Measurements from ENCODE around the gene CHCT1.
A peak's percentile ranks its signal among the peaks of the same experiment; 100 is the strongest.
"Not testable (repeated sequence)": the region's sequence is repeated elsewhere in the genome, so short reads cannot be mapped to it uniquely, and the experiment has no call there.

Gene CHCT1

DNA sequence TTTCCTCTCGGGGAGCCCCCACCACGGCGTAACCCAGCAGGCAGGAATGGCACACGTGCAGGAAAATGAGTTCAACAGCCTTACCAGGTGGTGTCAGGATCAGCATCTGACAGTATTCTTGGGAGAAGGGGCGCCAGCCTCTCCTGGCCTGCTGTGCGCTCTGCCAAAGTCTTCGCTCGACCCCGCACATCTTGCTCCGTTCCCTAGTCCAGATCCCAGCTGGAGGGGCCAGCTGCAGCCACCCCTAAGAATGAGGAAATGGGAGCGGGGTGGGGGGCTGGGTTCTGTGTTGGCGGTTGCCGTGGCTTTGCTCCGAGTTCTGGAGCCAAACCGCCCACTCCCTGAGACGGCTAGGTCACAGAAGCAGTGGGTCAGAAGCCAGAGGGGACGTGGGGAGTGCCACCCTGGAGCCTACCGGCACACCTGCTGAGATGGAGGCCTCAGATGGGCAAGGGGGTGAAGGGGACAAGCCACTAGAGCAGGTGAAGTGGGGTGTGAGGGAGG is at the start of gene CHCT1:
Gene CHCT1, plus strand, starts transcription at position 328 of the 504 bp plus-strand sequence. Its CDS starts 104 bp downstream, at position 432.
- Mint-ChIP-seq H3K27ac (peak within 1 kb of the TSS; percentile 95), H3K27me3 (no peaks in the 10 kb centered on the region), H3K9me3 (no peaks in the 10 kb centered on the region), H3K36me3 (no peaks in the 10 kb centered on the region), H3K4me1 (peaks cover 10% of the 10 kb centered on the region), H3K4me3 (peak within 1 kb of the TSS; percentile 80)

DNA sequence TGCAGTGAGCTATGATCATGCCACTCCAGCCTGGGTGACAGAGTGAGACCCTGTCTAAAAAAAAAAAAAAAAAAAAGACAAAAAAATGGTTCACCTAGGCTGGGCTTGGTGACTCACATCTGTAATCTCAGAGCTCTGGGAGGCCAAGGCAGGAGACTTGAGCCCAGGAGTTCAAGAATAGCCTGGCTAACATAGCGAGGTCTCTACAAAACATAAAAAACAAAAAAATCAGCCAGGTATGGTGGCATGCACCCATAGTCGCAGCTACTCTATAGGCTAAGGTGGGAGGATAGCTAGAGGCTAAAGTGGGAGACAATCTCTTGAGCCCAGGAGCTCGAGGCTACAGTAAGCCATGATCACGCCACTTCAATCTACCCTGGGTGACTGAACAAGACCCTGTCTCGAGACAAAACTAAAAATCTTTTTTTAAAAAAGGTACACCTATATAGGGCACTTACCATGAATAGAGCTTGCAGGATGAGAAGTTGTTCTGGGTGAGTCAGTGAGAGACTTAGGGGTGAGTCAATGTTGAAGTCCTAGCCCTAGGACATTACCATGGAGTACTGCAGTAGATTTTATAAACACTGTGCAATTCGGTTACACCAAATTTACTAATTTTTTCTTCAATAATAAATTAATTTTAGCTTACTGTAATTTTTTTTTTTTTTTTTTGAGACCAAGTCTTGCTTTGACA is 49.4 kb upstream of the CHCT1 start:
- no peaks in the 10 kb centered on the region for H3K27me3 Mint-ChIP-seq
- peaks cover 3% of the 10 kb centered on the region for H3K36me3 Mint-ChIP-seq
- peaks cover 20% of the 10 kb centered on the region for H3K4me1 Mint-ChIP-seq
- H3K9me3 Mint-ChIP-seq, result no peaks in the 10 kb centered on the region
- H3K27ac Mint-ChIP-seq, result no peak overlapping the region
- no peak overlapping the region for H3K4me3 Mint-ChIP-seq

DNA sequence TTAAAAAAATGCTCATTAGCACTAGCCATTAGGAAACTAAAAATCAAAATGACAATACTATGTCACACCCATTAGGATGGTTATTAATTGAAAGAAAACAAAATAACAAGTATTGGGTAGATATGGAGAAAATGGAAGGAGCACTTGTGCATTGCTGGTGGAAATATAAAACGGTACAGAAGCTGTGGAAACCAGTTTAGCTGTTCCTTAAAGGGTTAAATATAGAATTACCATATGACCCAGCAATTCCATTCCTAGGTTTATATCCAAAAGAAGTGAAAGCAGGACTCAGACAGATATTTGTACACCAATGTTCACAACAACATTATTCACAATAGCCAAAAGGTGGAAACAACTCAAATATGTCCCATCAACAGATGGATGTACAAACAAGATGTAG is 44.1 kb upstream of the CHCT1 start:
- not testable (repeated sequence) for H3K9me3 Mint-ChIP-seq, H3K36me3 Mint-ChIP-seq, H3K4me1 Mint-ChIP-seq, H3K27me3 Mint-ChIP-seq, H3K4me3 Mint-ChIP-seq, H3K27ac Mint-ChIP-seq

DNA sequence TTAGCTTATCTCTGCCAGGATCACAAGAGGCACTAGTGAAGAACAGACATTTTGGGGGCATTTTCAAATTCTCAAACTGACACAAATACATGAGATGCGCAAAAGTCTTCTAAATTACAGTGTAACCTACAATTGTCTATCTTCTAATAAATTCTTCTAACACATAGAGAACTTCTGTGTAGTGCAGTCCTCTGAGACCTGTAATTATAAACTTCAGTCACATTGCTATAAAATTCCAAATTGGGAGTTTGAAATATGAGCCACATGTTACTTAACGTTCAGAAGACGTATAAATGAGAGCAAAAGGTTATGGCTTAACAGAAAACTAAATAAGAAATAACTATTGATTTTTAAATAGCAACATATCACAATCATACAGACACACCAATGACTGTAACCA is 42.8 kb upstream of the CHCT1 start:
- H3K4me1 Mint-ChIP-seq, result peaks cover 19% of the 10 kb centered on the region
- H3K36me3 Mint-ChIP-seq, H3K27ac Mint-ChIP-seq, H3K4me3 Mint-ChIP-seq, H3K27me3 Mint-ChIP-seq, H3K9me3 Mint-ChIP-seq: not testable (repeated sequence)

DNA sequence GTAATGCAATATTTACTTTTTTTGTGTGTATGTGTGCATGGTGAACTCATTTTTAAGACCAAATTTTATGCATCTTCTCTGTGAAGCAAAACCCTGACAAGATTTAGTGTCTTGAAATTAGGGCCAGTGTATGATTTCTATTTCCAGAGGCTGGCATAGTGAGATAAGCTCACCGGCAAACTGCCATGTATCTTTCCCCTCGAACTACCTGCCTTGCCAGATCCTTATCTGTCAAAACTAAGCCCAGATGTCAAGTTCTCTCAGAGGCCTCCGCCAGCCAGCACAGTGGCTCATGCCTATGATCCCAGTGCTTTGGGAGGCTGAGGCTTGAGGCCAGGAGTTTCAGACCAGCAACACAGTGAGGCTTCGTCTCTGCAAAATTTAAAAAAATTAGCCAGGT is 40.3 kb upstream of the CHCT1 start:
- no peak overlapping the region for H3K27ac Mint-ChIP-seq
- no peak overlapping the region for H3K4me3 Mint-ChIP-seq
- H3K27me3 Mint-ChIP-seq, result no peaks in the 10 kb centered on the region
- H3K4me1 Mint-ChIP-seq, result peaks cover 37% of the 10 kb centered on the region
- H3K9me3 Mint-ChIP-seq, result no peaks in the 10 kb centered on the region
- H3K36me3 Mint-ChIP-seq, result peaks cover 7% of the 10 kb centered on the region

DNA sequence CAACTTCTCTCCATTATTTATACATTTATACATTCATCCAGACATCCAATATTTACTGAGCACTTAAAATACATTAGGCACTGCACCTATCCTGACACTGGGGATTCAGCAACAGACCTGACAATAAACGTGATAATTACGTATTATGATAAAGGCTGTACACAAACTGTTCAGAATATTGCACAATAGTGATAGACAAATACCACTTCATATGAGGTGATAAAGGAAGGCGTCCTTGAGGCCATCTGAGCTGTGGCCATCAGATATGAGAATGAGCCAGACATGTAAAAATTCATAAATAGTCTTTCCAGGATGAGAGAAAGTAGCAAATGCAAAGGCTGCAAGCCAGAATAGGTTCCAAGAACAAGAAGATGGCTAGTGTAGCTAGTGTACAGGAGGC is 38.9 kb upstream of the CHCT1 start:
- Mint-ChIP-seq H3K9me3 (no peaks in the 10 kb centered on the region), H3K27me3 (no peaks in the 10 kb centered on the region), H3K4me1 (peaks cover 44% of the 10 kb centered on the region), H3K4me3 (no peak overlapping the region), H3K36me3 (peaks cover 7% of the 10 kb centered on the region), H3K27ac (no peak overlapping the region)

DNA sequence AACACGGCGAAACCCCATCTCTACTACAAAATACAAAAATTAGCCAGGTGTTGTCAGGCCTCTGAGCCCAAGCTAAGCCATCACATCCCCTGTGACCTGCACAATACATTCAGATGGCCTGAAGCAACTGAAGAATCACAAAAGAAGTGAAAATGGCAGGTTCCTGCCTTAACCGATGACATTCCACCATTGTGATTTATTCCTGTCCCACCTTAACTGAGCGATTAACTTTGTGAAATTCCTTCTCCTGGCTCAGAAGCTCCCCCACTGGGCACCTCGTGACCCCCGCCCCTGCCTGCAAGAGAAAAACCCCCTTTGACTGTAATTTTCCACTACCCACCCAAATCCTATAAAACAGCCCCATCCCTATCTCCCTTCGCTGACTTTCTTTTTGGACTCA is 37.4 kb upstream of the CHCT1 start:
- not testable (repeated sequence) for H3K36me3 Mint-ChIP-seq, H3K27me3 Mint-ChIP-seq, H3K27ac Mint-ChIP-seq, H3K4me3 Mint-ChIP-seq, H3K9me3 Mint-ChIP-seq
- peaks cover 55% of the 10 kb centered on the region for H3K4me1 Mint-ChIP-seq

DNA sequence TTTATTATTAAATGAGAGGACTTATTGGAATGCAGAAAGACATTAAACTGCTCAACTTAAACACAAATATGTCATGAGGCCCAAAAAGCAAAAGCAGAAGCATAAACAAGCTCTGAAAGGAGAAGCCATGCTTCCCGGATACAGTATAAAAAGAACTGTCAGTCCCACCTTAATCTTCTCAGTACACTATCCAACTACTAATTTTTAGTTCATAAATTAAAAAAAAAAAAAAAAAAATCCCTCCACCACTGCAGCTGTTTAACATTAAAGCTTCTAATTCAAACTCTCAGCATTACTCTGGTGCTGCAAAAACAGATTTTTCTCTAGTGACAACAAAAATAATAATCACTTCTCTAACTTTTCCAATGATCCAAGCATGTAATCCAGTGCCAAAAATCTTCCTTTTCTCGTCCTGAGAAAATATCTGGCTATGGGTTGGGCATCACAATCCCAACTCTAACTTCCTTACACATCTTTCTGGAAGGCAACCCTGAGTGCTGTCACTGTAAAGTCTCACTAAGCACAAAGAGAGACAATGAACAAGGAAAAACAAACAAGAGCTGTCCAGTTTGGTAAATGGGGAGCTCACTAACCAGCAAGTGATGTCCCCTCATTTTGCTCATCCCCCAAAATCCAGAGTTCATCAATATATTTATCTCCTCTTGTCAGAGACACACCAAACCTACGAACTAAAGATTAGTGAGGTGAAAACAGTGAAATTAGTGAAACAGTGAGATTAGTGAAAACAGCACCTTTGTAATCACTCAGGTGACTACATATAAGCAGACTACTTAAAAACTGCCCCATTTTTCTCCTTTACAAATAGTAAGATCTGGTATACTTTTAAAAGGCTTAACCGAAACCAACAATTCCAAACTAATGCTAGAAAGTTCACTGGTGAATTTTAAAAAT is 35.9 kb upstream of the CHCT1 start:
- Mint-ChIP-seq H3K4me3 (no peak overlapping the region), H3K27me3 (no peaks in the 10 kb centered on the region), H3K4me1 (peaks cover 69% of the 10 kb centered on the region), H3K9me3 (no peaks in the 10 kb centered on the region), H3K27ac (no peak overlapping the region), H3K36me3 (peaks cover 3% of the 10 kb centered on the region)

DNA sequence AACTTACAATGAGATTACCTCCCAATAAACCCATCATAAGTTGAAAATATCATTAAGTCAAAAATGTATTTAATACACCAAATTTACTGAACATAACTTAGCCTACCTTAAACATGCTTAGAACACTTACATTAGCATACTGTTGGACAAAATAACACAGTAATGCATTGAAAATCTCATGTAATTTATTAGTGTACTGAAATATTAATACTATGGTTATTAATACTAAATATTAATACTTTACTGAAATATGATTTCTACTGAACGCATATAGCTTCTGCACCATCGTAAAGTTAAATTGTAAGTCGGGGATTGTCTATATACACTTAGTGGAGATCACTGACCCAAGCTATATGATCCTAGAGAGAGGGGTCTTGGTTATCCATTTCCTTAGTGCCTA is 34.6 kb upstream of the CHCT1 start:
- H3K4me3 Mint-ChIP-seq, result no peak overlapping the region
- H3K9me3 Mint-ChIP-seq, result no peaks in the 10 kb centered on the region
- H3K27ac Mint-ChIP-seq, result no peak overlapping the region
- peaks cover 64% of the 10 kb centered on the region for H3K4me1 Mint-ChIP-seq
- H3K36me3 Mint-ChIP-seq, result peaks cover 3% of the 10 kb centered on the region
- H3K27me3 Mint-ChIP-seq, result no peaks in the 10 kb centered on the region

DNA sequence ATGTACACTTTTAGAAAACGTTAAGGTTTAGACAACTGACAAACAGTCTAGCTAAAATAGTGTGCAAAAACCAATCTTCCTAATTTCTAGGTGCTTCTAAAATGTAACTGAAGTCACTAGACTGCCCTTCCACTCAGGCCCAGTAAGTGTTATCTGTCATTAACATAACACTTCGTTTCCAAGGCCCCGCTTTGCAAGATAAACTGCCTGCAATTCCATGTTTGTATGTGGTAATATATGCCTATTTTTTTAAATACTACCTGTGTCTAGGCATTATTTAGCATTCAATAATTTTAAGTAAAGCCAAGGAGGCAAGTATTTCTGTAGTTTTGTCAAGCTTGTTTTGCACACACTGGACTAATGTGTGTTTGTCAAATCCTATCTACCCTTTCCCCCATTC is 33.5 kb upstream of the CHCT1 start:
- H3K36me3 Mint-ChIP-seq, result no peaks in the 10 kb centered on the region
- no peaks in the 10 kb centered on the region for H3K27me3 Mint-ChIP-seq
- peaks cover 64% of the 10 kb centered on the region for H3K4me1 Mint-ChIP-seq
- no peaks in the 10 kb centered on the region for H3K9me3 Mint-ChIP-seq
- no peak overlapping the region for H3K4me3 Mint-ChIP-seq
- H3K27ac Mint-ChIP-seq, result no peak overlapping the region

DNA sequence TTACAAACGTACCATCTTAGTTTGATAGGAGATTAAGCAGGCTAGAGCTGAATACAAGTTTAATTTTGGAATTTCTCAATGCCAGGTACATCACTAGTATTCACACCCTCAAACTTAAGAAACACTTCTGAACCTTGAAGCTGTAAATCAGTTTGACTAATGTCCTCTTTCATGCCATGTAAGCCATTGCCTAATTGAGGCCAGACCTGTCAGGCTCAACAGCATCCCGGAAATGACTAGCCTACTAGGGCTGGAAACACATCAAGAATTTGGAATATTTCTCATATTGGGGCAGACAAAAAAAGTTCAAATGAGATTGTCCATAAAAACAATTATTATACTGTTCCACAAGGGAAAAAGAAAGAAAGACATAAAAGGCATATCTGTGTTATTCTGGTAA is 32.1 kb upstream of the CHCT1 start:
- H3K27me3 Mint-ChIP-seq, result no peaks in the 10 kb centered on the region
- peak overlapping the region; percentile 99 for H3K4me3 Mint-ChIP-seq
- H3K9me3 Mint-ChIP-seq, result no peaks in the 10 kb centered on the region
- no peaks in the 10 kb centered on the region for H3K36me3 Mint-ChIP-seq
- H3K27ac Mint-ChIP-seq, result no peak overlapping the region
- H3K4me1 Mint-ChIP-seq, result peaks cover 56% of the 10 kb centered on the region

DNA sequence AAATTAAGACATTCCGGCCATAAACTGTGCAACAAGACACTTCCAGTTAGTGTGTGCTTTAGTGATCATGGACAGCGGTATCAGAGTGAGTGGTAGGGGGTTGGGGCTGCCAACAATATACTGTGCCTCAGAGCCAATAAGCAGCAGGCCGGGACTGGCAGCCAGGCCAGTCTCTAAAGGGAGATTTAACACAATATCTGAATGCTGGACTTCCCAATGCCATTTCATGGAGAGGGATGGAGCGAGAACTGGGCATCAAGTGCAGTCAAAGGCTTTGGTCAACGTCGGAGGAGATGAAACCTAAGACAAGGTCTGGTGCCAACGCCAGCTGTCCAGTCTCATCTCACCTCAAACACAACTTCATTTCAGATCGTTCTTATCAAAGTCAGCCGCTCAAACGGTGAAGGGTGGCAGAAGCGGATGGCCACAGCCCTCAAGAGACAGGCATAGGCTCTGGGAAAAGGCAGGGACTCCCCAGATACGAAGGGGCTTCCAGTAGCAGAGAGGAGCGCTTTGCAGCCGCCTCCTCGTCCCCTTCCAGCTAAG is 31.3 kb upstream of the CHCT1 start:
- Mint-ChIP-seq H3K9me3 (no peaks in the 10 kb centered on the region), H3K36me3 (no peaks in the 10 kb centered on the region), H3K27me3 (no peaks in the 10 kb centered on the region), H3K4me1 (peaks cover 52% of the 10 kb centered on the region), H3K4me3 (peak overlapping the region; percentile 99), H3K27ac (peak overlapping the region; percentile 94)

DNA sequence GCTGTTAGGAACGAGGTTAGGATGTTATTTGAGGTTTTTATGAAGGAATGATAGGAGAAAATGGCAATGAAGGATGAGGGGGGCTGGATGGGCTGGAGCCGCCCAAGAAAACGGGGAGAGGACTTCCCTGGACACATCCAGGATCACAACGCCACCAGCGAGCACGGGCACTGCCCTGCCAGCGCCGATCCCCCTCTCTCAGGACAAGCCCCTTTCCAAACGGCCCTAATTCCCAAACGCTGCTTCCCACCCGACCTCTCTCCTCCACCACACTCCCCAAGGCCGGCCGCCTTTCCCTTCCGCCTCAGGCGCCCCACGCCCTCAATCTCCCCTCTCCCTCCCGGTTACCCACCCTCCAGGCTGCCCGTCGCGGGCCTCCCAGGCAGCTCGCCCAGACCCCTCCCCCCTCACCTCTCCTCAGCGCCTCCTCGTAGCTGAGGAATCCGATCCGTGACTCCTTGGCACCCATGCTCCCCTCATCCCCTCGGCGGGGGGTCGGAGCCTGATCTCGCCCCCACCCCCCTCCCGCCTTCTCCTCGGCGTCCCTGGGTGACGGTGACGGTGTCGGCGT is 30.7 kb upstream of the CHCT1 start:
- no peaks in the 10 kb centered on the region for H3K36me3 Mint-ChIP-seq
- peaks cover 51% of the 10 kb centered on the region for H3K4me1 Mint-ChIP-seq
- H3K4me3 Mint-ChIP-seq, result peak overlapping the region; percentile 99
- no peaks in the 10 kb centered on the region for H3K9me3 Mint-ChIP-seq
- H3K27ac Mint-ChIP-seq, result peak overlapping the region; percentile 94
- H3K27me3 Mint-ChIP-seq, result no peaks in the 10 kb centered on the region

DNA sequence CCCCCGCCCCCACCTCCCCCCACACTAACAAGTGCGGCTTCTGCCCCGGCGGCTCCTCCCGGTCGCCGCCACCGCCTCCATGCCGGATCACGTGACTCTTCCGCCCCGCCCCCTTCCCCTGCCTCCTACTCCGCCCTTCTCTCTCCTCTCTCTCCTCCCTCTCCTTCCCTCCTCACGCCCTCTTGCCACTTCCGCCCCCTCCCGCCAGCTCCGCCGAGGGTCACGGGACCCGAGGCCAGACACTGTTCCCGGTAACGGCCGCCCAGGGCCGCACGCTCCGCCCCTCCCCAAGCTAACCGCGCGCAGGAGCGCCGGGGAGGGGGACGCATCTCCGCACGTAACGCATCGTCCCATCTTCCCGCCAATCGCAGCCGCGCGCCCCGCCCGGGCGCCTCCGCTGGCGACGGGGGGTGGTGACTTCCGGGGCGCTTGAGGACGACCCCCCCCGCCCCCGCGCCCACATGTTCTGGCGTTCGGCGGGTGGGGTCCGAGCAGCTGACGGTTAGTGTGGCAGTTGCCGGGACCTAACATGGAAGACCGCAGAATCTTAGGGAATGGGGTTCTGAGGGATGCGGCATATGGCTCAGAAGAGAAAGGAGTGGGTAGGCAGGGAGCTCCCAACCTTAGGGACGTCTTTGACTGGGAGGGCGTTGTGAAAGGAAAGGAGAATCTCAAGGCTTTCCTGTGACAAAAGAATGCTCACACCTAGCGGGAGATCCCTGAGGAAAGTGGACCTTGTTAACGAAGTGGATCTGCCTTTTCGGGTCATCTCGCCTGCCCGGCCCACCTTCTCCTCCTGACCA is 30.0 kb upstream of the CHCT1 start, which contains the start of gene USP32:
Gene USP32, minus strand, starts transcription at position 92 of the 803 bp plus-strand sequence. CDS start 194 bp downstream, outside the sequence.
- peak within 1 kb of the TSS; percentile 94 for H3K27ac Mint-ChIP-seq
- no peaks in the 10 kb centered on the region for H3K36me3 Mint-ChIP-seq
- no peaks in the 10 kb centered on the region for H3K9me3 Mint-ChIP-seq
- H3K4me3 Mint-ChIP-seq, result peak within 1 kb of the TSS; percentile 99
- H3K27me3 Mint-ChIP-seq, result no peaks in the 10 kb centered on the region
- peaks cover 46% of the 10 kb centered on the region for H3K4me1 Mint-ChIP-seq

All from activated naive CD4-positive, alpha-beta T cell treated with anti-CD3 and anti-CD28 coated beads, Interleukin-2, amount 50 U/mL, for 24 hours (primary cell).